WTC11 (cell line): ENCODE results near the gene SLC8A3.

Experiments used
- FOXK1 ChIP-seq: sonication (generic); formaldehyde crosslinking; IDR thresholded peaks from 2 replicates; pipeline ENCODE4 v1.8.0; 2022; ENCODE audit warnings: mild to moderate bottlenecking, moderate library complexity, missing genetic modification reagents
- JUN ChIP-seq: sonication (generic); formaldehyde crosslinking; IDR thresholded peaks from 2 replicates; pipeline ENCODE4 v1.8.0; 2023; ENCODE audit warnings: mild to moderate bottlenecking, missing genetic modification reagents
- ZNF416 ChIP-seq: fragments of 250-450 bp; sonication (Bioruptor Pico); IDR thresholded peaks from 2 replicates; pipeline ENCODE4 v1.9.0; 2021; ENCODE audit warnings: mild to moderate bottlenecking, inconsistent platforms
- TF ChIP-seq, protein P1 (sequence below): sonication (generic); formaldehyde crosslinking; IDR thresholded peaks from 2 replicates; pipeline ENCODE4 v1.8.1; 2023; ENCODE audit warnings: mild to moderate bottlenecking, missing genetic modification reagents, moderate library complexity
- TF ChIP-seq, protein P2 (sequence below): sonication (generic); formaldehyde crosslinking; IDR thresholded peaks from 2 replicates; pipeline ENCODE4 v1.8.1; 2022; ENCODE audit warnings: low read depth, missing genetic modification reagents, borderline replicate concordance
- TF ChIP-seq, protein P3 (sequence below): sonication (generic); formaldehyde crosslinking; conservative IDR thresholded peaks from 2 replicates; pipeline ENCODE4 v1.8.1; 2023; ENCODE audit warnings: mild to moderate bottlenecking, low read depth, missing genetic modification reagents, moderate library complexity
- TF ChIP-seq, protein P4 (sequence below): fragments of 200-600 bp; IDR thresholded peaks from 2 replicates; pipeline ENCODE4 v1.8.0; 2022; ENCODE audit warnings: antibody characterized with exemption
- TF ChIP-seq, protein P5 (sequence below): sonication (generic); formaldehyde crosslinking; IDR thresholded peaks from 2 replicates; pipeline ENCODE4 v1.8.1; 2023; ENCODE audit warnings: mild to moderate bottlenecking, missing genetic modification reagents, moderate library complexity
- TF ChIP-seq, protein P6 (sequence below): fragments of 250-450 bp; sonication (Bioruptor Pico); conservative IDR thresholded peaks from 2 replicates; pipeline ENCODE4 v1.9.0; 2021; ENCODE audit warnings: mild to moderate bottlenecking

DNA sequence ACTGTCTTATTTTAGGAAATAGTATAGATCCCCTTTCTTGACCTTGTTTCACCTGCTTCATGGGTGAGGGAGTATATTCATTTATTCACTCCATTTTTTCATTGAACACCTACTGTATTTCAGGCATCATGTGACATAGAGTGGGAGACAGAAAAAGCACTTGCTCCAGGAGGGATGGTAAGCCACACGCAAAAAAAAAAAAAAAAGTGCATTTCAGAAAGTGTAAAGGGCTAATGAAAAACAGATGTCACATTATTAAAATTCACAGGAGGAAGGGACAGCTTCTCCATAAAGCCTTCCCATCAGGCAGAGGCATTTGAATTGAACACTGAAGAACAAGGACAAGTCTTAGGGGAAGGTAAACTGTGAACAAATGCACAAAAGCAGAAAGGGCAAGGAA lies 7.5 kb downstream of the SLC8A3 start:
- TF ChIP-seq ZNF416 (CRISPR knock-in tag): no peak
- TF ChIP-seq, protein P1, sequence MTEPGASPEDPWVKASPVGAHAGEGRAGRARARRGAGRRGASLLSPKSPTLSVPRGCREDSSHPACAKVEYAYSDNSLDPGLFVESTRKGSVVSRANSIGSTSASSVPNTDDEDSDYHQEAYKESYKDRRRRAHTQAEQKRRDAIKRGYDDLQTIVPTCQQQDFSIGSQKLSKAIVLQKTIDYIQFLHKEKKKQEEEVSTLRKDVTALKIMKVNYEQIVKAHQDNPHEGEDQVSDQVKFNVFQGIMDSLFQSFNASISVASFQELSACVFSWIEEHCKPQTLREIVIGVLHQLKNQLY: no peak
- TF ChIP-seq, protein P2, sequence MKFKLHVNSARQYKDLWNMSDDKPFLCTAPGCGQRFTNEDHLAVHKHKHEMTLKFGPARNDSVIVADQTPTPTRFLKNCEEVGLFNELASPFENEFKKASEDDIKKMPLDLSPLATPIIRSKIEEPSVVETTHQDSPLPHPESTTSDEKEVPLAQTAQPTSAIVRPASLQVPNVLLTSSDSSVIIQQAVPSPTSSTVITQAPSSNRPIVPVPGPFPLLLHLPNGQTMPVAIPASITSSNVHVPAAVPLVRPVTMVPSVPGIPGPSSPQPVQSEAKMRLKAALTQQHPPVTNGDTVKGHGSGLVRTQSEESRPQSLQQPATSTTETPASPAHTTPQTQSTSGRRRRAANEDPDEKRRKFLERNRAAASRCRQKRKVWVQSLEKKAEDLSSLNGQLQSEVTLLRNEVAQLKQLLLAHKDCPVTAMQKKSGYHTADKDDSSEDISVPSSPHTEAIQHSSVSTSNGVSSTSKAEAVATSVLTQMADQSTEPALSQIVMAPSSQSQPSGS (CRISPR knock-in tag): no peak
- TF ChIP-seq, protein P3, sequence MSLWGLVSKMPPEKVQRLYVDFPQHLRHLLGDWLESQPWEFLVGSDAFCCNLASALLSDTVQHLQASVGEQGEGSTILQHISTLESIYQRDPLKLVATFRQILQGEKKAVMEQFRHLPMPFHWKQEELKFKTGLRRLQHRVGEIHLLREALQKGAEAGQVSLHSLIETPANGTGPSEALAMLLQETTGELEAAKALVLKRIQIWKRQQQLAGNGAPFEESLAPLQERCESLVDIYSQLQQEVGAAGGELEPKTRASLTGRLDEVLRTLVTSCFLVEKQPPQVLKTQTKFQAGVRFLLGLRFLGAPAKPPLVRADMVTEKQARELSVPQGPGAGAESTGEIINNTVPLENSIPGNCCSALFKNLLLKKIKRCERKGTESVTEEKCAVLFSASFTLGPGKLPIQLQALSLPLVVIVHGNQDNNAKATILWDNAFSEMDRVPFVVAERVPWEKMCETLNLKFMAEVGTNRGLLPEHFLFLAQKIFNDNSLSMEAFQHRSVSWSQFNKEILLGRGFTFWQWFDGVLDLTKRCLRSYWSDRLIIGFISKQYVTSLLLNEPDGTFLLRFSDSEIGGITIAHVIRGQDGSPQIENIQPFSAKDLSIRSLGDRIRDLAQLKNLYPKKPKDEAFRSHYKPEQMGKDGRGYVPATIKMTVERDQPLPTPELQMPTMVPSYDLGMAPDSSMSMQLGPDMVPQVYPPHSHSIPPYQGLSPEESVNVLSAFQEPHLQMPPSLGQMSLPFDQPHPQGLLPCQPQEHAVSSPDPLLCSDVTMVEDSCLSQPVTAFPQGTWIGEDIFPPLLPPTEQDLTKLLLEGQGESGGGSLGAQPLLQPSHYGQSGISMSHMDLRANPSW (CRISPR knock-in tag): no peak
- TF ChIP-seq, protein P4, sequence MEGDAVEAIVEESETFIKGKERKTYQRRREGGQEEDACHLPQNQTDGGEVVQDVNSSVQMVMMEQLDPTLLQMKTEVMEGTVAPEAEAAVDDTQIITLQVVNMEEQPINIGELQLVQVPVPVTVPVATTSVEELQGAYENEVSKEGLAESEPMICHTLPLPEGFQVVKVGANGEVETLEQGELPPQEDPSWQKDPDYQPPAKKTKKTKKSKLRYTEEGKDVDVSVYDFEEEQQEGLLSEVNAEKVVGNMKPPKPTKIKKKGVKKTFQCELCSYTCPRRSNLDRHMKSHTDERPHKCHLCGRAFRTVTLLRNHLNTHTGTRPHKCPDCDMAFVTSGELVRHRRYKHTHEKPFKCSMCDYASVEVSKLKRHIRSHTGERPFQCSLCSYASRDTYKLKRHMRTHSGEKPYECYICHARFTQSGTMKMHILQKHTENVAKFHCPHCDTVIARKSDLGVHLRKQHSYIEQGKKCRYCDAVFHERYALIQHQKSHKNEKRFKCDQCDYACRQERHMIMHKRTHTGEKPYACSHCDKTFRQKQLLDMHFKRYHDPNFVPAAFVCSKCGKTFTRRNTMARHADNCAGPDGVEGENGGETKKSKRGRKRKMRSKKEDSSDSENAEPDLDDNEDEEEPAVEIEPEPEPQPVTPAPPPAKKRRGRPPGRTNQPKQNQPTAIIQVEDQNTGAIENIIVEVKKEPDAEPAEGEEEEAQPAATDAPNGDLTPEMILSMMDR: no peak
- TF ChIP-seq, protein P5, sequence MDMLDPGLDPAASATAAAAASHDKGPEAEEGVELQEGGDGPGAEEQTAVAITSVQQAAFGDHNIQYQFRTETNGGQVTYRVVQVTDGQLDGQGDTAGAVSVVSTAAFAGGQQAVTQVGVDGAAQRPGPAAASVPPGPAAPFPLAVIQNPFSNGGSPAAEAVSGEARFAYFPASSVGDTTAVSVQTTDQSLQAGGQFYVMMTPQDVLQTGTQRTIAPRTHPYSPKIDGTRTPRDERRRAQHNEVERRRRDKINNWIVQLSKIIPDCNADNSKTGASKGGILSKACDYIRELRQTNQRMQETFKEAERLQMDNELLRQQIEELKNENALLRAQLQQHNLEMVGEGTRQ (CRISPR knock-in tag): no peak
- no peak for TF ChIP-seq JUN
- TF ChIP-seq, protein P6, sequence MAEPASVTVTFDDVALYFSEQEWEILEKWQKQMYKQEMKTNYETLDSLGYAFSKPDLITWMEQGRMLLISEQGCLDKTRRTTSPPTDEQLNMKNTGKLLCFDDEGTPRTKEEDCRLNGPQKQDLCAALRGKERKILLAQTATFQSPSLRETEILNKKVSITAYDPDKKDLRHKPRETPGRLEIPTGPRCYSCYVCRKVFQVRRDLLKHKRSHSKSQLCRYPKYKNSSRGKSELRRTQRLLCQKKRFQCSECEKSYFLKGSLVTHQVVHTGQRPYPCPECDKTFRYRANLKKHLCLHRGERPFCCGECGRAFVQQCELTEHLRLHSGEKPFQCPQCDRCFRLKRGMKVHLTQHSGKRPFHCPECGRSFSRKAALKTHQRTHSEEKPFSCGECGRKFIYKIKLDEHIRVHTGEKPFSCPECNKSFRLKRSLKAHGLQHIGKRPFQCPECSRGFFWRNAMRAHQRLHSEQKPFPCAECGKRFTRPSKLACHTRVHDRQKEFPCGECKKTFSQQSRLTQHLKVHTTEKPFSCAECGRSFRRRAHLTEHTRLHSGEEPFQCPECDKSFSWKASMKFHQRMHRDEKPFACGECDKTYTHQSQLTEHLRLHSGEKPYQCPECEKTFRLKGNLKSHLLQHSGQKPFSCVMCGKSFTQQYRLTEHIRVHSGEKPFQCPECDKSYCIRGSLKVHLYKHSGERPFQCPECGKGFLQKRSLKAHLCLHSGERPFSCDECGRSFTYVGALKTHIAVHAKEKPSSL (CRISPR knock-in tag): no peak
- TF ChIP-seq FOXK1 (CRISPR knock-in tag): no peak
